ENCODE results near the gene KIRREL3.

DNA sequence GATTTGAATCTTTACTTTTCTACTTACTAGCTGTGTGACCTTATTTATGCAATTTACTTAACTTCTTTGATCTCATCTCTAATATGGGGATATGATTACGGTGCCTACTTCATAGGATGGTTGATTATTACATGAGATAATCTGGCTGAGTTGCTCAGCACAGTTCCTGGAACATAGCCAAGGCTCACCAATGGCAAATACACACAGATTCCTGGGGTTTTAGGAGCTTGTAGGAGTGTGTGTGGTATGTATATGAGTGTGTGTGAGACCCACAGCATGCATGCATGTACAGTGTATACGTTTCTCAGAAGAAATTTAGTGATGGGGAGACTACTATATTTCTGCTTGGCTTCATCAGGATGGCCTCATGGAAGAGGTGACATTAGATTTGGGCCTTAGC, 256.9 kb downstream of the KIRREL3 start:
- TF ChIP-seq, protein P1, sequence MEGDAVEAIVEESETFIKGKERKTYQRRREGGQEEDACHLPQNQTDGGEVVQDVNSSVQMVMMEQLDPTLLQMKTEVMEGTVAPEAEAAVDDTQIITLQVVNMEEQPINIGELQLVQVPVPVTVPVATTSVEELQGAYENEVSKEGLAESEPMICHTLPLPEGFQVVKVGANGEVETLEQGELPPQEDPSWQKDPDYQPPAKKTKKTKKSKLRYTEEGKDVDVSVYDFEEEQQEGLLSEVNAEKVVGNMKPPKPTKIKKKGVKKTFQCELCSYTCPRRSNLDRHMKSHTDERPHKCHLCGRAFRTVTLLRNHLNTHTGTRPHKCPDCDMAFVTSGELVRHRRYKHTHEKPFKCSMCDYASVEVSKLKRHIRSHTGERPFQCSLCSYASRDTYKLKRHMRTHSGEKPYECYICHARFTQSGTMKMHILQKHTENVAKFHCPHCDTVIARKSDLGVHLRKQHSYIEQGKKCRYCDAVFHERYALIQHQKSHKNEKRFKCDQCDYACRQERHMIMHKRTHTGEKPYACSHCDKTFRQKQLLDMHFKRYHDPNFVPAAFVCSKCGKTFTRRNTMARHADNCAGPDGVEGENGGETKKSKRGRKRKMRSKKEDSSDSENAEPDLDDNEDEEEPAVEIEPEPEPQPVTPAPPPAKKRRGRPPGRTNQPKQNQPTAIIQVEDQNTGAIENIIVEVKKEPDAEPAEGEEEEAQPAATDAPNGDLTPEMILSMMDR (IDR thresholded peaks at IDR 0.05), result no peak
- no peak for TF ChIP-seq POLR2A (IDR thresholded peaks at IDR 0.05)

Data from esophagus squamous epithelium (tissue), 4 donors.